ENCODE measurements around the gene ANKRD65.

The ANKRD65 gene

GRCh38 chr1:1432274-1432950 lies 11.3 kb upstream of the ANKRD65 start:
- TF ChIP-seq REST (IDR thresholded peaks at IDR 0.05; ENCODE audit: insufficient read depth in 1 of 2, low read depth in 2 of 2, low read length in 2 of 2), result no peak
- TF ChIP-seq SIN3A (IDR thresholded peaks at IDR 0.05; ENCODE audit: borderline replicate concordance, insufficient read depth, low read length), result no peak
- no peak for TF ChIP-seq FOXP2 (optimal IDR thresholded peaks at IDR 0.05; ENCODE audit: borderline replicate concordance, extremely low read depth, extremely low read length, insufficient read depth)
- no peak for TF ChIP-seq POLR2AphosphoS5 (IDR thresholded peaks at IDR 0.05; ENCODE audit: low read depth, low read length)
- TF ChIP-seq TAF1 (IDR thresholded peaks at IDR 0.05; ENCODE audit: borderline replicate concordance, insufficient read depth, low read length), result no peak

GRCh38 chr1:1431845-1432273 lies 10.8 kb upstream of the ANKRD65 start:
- TF ChIP-seq REST (IDR thresholded peaks at IDR 0.05; ENCODE audit: insufficient read depth in 1 of 2, low read depth in 2 of 2, low read length in 2 of 2) (no peak), POLR2AphosphoS5 (IDR thresholded peaks at IDR 0.05; ENCODE audit: low read depth, low read length) (no peak)

- no peak for TF ChIP-seq FOXP2 (optimal IDR thresholded peaks at IDR 0.05; ENCODE audit: borderline replicate concordance, extremely low read depth, extremely low read length, insufficient read depth)
- TF ChIP-seq SIN3A (IDR thresholded peaks at IDR 0.05; ENCODE audit: borderline replicate concordance, insufficient read depth, low read length), result no peak
- TF ChIP-seq POLR2AphosphoS5 (IDR thresholded peaks at IDR 0.05; ENCODE audit: low read depth, low read length), result no peak
- no peak for TF ChIP-seq REST (IDR thresholded peaks at IDR 0.05; ENCODE audit: insufficient read depth in 1 of 2, low read depth in 2 of 2, low read length in 2 of 2)
- TF ChIP-seq TAF1 (IDR thresholded peaks at IDR 0.05; ENCODE audit: borderline replicate concordance, insufficient read depth, low read length), result no peak
Measured at GRCh38 chr1:1430992-1431844, 10.1 kb upstream of the ANKRD65 start.

GRCh38 chr1:1430114-1430982 lies 9.3 kb upstream of the ANKRD65 start:
- no peak for TF ChIP-seq REST (IDR thresholded peaks at IDR 0.05; ENCODE audit: insufficient read depth in 1 of 2, low read depth in 2 of 2, low read length in 2 of 2)
- TF ChIP-seq TAF1 (IDR thresholded peaks at IDR 0.05; ENCODE audit: borderline replicate concordance, insufficient read depth, low read length), result no peak
- no peak for TF ChIP-seq POLR2AphosphoS5 (IDR thresholded peaks at IDR 0.05; ENCODE audit: low read depth, low read length)
- TF ChIP-seq SIN3A (IDR thresholded peaks at IDR 0.05; ENCODE audit: borderline replicate concordance, insufficient read depth, low read length), result no peak
- no peak for TF ChIP-seq FOXP2 (optimal IDR thresholded peaks at IDR 0.05; ENCODE audit: borderline replicate concordance, extremely low read depth, extremely low read length, insufficient read depth)

Measured in PFSK-1 (cell line).